Transverse colon (tissue), 3 donors: ENCODE data around the gene BEST4.

ENCODE experiments used
- EP300 ChIP-seq: sonication (generic); formaldehyde crosslinking; IDR thresholded peaks from one replicate; pipeline ENCODE4 v1.6.1; 2017; ENCODE audit warnings: antibody characterized with exemption, low read depth
- TF ChIP-seq, protein P1 (sequence below), 5 experiments: fragments of 200-600 bp in 3 of 5; fragments of 450-650 bp in 2 of 5; sonication (generic) in 3 of 5; IDR thresholded peaks; 1 replicate in 2 of 5; 2 replicates in 3 of 5; pipeline ENCODE4 v1.5.1; 2016 to 2017; ENCODE audit warnings: antibody characterized with exemption in 5 of 5, inconsistent platforms in 3 of 5, mild to moderate bottlenecking in 2 of 5, moderate library complexity in 1 of 5

DNA sequence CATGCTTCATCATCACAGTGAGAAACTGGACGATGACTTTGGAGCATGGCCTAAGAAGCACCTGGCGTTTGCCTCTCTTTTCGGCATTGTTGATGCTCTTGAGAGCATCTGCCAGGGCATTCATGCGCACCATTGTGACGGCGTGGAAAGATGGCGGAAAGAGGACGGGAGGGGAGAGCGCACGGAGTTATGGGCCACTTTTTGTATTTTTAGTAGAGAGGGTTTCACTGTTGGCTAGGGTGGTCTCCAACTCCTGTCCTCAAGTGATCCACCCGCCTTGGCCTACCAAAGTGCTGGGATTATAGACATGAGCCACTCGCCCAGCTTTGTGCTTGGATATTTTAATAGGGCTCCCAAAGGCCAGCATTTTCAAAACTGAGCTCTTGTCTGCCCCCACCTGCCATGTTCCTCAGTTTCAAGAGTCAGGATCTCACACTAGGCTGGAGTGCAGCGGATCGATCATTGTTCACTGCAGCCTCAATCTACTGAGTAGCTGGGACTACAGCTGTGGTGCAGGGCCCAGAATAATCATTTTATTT is 7.3 kb downstream of the BEST4 start:
- no peak for TF ChIP-seq EP300
- TF ChIP-seq, protein P1, sequence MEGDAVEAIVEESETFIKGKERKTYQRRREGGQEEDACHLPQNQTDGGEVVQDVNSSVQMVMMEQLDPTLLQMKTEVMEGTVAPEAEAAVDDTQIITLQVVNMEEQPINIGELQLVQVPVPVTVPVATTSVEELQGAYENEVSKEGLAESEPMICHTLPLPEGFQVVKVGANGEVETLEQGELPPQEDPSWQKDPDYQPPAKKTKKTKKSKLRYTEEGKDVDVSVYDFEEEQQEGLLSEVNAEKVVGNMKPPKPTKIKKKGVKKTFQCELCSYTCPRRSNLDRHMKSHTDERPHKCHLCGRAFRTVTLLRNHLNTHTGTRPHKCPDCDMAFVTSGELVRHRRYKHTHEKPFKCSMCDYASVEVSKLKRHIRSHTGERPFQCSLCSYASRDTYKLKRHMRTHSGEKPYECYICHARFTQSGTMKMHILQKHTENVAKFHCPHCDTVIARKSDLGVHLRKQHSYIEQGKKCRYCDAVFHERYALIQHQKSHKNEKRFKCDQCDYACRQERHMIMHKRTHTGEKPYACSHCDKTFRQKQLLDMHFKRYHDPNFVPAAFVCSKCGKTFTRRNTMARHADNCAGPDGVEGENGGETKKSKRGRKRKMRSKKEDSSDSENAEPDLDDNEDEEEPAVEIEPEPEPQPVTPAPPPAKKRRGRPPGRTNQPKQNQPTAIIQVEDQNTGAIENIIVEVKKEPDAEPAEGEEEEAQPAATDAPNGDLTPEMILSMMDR (IDR thresholded peaks at IDR 0.05), result no peak
